ENCODE results near the gene RCC2.
"Not testable (repeated sequence)": the region's sequence is repeated elsewhere in the genome, so short reads cannot be mapped to it uniquely, and the experiment has no call there.

Gene RCC2

DNA sequence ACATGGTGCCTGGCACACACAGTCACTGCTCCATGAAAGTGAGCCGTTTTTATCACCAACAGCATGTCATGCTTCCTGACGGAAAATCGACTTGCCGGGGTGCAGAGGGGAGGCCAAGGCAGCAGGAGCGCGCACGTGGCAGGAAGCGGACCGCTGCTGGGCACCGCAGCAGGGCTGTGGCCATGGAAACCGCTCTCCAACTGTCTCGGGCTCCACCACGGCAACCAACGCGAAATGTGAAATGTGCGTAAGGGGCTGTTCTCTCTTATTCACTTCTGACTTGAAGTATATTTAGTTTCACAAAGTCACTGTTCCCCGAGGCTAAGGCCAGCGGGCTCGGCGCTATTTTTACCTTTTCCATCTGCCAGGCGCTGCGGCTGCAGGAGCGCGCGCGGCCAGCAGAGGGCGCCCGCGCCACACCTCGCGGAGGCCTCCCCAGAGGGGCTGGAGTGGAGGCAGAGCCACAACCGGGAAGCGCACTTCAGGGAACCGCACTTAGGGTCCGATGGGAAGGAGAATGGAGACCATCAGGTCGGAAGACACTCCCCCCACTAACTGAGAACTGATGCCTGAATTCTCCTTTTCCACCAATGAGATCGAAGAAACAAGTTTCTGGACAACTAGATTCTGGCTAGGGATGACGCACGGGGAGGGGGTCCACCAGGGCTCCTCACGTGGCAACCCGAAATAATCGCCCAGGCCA lies 19.7 kb downstream of the RCC2 start:
- peak; percentile 37 for DNase-seq (ENCODE audit: low read depth, low spot score)

DNA sequence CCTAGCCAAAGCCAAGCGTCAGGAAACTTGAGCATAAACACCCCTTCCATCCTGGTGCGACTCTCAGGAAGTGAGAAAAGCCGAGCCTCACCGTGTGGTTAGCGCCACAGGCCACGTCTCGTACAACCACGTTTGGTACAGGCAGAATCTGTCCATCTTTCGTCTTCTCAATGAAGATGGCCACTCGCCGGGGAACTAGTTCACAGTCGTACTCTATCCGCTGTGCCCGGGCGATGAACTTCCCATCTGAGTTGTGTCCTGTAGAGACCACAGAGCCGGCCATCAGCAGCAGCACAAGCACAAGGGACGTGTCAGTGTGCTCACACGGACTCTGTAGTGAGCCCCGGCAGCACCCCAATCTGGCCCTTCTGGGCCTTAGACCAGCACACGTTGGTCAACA lies 23.1 kb downstream of the RCC2 start:
- DNase-seq (ENCODE audit: low read depth, low spot score), result no peak

DNA sequence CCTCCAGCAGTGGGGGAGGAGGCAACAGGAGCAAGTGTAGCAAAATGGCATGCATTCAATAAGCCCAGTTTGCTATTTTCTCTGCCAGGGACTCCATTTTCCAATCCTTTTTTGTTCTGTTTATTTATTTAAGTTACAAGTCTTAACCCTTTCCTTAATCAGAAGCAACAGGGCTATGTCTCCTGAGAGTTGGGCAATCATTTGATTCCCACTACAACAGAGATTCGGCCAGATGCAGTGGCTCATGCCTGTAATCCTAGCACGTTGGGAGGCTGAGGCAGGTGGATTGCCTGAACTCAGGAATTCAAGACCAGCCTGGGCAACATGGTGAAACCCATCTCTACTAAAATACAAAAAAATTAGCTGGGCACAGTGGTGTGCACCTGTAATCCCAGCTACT lies 25.5 kb downstream of the RCC2 start:
- no peak for DNase-seq (ENCODE audit: low read depth, low spot score)

DNA sequence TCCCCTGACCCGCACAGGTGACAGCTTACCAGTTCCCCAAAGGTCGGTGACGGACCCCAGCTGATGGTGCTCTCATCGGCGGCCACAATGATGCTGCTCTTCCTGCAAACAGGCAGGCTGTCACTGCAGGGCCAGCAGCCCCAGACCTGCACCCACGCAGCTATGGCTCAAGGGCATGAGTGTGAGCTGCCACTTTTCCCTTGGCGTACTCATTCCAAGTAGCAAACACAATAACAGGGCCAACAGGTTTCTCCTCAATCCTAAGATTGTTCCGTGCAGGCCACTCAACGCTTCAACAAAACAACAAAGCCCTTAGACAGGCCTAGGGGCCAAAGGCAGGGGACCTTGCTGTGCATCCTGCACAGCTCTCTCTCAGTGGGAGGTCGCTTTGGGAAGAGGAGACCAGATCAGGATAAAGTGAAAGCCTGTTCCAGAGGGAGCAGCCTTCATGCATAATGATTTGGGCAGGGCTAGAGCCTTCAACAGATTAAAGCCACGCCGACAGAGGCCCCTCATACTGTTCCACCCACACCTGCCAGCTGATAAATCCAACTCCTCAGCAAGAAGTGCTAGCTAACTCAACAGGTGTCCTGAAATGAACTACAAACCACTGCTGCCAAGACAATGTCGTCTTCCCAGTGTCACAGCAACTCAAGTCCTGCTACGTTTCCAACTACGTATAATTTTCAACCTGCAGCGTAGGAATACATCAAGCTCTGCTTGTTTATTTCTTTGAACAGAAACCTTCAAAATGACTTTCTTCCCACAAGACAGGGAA lies 27.2 kb downstream of the RCC2 start:
- DNase-seq (ENCODE audit: low read depth, low spot score), result no peak

- no peak for DNase-seq (ENCODE audit: low read depth, low spot score)
Observed at GRCh38 chr1:17409391-17409811, 30.1 kb downstream of the RCC2 start.

- DNase-seq (ENCODE audit: low read depth, low spot score), result not testable (repeated sequence)
Observed at GRCh38 chr1:17407786-17408514, 31.5 kb downstream of the RCC2 start.

DNA sequence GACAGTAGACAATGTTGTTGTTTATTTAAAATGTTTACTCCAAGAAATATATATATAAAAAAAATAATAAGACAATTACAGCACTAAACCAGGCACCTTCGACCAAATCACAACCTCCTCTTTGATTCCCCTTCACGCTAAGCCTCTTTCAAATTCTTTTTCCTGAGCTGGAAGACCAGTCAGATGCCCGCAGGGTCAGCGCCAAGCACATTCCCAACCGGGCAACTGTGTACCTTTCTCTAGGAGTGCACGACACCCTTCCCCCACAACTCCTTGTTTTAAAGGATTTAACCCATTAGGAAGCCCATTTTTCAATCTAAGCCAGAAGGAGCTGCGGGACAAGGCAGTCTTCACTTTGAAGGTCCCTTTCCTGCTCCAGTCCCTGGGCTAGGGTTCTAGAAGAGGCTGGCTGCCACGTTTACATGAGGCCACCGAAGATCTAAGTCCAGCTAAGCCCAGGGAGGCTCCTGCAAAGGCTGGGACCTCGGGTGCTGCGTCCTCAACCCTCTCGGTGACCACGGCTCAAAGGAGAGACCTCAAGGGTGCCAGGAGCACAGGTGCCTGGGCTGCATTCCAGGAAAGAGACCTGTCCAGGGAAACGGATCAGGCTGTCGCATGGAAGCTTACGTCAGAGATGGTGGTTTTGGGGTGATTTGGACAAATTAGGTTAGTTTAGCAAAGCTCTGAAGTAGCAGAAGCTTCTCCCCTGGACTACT lies 32.6 kb downstream of the RCC2 start:
- not testable (repeated sequence) for DNase-seq (ENCODE audit: low read depth, low spot score)

DNA sequence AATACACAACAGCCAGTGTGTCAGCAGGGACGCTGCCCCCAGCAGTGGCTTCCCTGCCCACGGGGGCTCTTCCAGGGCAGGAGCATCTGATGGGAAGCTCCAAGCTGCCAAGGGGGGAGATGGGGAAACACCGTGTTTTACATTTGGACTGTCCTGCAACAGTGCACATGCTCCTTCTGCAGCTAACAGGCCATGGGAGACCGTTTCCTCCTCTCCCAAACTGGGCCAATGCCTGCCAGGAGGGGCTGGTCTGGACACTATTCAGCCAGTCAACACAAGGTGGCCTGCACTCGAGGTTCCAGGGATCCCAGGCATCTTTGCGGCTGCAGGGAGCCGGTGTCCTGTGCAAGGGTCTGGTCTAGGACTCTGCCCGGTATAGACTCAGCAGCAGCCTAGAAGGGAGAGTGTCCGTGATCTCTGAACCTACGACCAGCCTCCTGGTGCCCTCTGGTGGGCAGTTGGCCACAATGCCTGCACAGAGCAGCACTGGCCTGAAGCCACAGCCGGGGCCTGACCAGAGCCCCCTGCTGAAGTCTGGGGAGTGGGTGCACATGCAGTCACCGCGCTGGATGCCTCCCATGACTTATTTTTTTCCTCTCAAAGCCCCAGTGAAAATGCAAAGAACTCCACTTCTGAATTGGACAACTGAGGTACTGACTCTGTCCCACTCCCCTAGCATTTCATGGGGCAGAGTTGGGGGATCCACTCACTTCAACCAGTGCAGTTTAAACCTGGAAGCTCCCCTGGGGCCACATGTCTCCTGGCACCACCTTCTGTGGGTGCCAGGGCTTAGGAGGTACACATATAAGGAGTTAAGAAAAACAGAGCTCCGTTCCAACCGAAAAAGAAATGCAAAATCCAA lies 33.3 kb downstream of the RCC2 start:
- DNase-seq (ENCODE audit: low read depth, low spot score), result peak; percentile 6

GRCh38 chr1:17404820-17405219 lies 34.7 kb downstream of the RCC2 start:
- no peak for DNase-seq (ENCODE audit: low read depth, low spot score)

GRCh38 chr1:17404034-17404684 lies 35.3 kb downstream of the RCC2 start:
- DNase-seq (ENCODE audit: low read depth, low spot score), result no peak

DNA sequence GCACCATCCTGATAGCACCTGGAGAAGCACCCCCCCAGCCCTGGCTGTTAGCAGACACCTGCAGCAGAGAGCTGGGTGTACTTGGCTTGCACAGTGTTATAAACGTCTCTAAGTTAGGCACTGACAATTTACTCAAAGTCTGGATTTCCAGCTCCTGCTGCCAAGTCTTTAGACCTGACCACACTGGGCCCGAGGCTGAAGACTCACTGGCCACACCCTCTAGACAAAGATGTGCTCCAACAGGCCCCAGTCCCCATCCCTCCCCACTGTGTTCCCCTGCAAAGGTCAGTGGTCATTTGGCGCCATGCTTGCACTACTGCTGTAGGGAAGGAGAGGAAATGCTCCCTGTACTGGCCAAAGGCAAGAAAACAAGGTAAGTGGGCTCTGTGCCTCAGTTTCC lies 36.4 kb downstream of the RCC2 start:
- DNase-seq (ENCODE audit: low read depth, low spot score), result no peak

- DNase-seq (ENCODE audit: low read depth, low spot score), result no peak
Observed at GRCh38 chr1:17401841-17402240, 37.6 kb downstream of the RCC2 start.

DNA sequence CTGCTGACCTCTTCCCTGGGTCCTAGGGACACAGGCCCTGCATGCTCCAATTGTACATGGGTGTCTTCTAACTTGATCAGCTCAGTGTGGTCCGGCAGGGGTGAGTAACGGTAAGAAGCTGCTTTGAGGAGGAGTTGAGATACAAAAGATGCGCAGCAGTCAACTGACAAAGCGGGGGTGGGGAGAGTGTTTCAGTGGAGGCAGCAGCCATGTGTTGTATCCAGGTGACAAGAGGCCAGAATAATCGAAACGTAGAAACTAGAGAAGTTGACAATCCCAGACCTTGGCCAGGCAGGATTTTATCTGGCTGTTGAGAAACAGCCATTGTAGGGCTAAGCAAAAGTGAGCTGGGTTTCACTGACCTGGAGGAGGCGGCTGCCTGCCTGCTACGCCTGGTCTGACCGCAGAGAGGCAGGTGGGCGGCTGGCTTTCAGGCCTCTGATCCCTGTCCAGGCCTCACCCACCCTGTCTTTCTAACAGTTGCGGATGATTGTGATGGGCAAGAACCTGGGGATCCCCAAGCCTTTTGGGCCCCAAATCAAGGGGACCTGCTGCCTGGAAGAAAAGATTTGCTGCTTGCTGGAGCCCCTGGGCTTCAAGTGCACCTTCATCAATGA lies 38.6 kb downstream of the RCC2 start:
- no peak for DNase-seq (ENCODE audit: low read depth, low spot score)

- DNase-seq (ENCODE audit: low read depth, low spot score), result no peak
Observed at GRCh38 chr1:17397910-17398695, 41.4 kb downstream of the RCC2 start.

- no peak for DNase-seq (ENCODE audit: low read depth, low spot score)
Observed at GRCh38 chr1:17393230-17393629, 46.2 kb downstream of the RCC2 start.

DNA sequence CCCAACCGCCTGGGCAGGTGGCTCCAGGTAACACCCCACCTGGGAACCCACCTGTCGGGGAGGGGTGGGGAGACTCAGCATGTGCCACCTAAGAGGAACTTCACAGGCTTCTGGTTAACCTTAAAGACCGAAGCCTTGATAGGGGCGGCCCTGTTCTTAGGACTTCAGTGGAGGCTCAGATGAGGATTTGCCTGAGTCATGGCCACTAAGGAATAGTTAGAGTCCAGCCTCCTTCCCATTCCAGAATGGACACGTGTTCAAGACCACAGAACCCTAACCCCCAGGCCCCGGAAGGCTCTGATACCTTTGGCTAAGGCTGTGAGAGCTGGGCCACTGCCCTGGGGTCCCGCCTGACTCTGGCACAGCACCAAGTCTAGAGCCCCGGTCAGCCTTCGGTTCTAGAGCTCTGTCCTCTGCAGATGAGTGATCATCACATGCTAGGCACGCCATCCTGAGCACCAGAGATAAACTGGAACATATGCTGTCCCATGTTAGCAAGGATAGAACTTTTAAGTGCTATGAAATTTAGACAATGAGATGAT lies 47.2 kb downstream of the RCC2 start:
- no peak for DNase-seq (ENCODE audit: low read depth, low spot score)

- no peak for DNase-seq (ENCODE audit: low read depth, low spot score)
Observed at GRCh38 chr1:17381161-17381560, 58.3 kb downstream of the RCC2 start.

DNA sequence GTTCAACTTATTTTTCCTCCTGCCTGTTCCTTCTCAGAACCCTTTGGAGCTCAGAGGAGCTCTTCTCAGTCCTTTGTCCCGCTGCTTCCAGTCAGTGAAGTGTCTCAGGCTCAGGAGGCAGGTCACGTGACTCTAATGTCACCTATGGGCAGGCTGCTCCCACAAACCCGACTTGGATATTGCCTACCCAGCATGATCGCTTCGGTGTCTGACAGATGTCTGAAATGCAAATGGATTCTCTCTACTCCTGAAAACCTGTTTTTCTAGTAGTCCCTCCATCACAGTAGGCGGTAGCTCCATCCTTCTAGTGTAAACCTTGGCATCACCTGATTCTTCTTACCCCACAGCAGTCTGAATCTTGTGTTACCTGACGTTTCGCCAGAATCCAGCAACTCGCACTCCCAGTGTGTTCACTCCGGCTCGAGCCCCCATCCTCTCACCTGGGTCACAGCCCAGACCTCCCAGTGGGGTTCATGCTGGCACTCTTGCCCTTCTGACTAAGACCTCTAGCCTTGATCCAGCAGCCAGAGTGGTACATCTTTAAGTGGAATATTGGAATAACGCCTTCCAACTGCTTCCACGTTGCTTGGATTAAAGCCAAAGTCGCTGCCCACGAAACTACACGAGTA lies 62.0 kb downstream of the RCC2 start:
- no peak for DNase-seq (ENCODE audit: low read depth, low spot score)
